ENCODE measurements around the gene MAPK14.
"Not testable (repeated sequence)": the region's sequence is repeated elsewhere in the genome, so short reads cannot be mapped to it uniquely, and the experiment has no call there.

Gene MAPK14

DNA sequence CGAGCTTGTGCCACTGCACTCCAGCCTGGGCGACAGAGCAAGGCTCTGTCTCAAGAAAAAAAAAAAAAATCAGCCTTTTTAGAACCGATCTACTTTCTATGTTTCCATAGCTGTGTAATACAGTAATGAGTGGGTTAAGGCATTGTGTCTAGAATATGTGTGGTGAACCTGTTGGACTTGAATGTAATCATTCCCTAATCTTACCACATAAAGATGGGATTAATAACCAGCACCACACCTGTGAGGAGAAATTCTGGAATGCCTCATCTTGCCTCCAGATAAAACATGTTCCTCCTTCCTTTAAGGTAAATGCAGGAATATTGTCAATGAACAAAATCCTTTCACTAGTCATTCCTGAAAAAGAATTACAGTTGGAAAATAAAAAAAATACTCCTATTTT lies 43.7 kb downstream of the MAPK14 start:
- no peak for DNase-seq

DNA sequence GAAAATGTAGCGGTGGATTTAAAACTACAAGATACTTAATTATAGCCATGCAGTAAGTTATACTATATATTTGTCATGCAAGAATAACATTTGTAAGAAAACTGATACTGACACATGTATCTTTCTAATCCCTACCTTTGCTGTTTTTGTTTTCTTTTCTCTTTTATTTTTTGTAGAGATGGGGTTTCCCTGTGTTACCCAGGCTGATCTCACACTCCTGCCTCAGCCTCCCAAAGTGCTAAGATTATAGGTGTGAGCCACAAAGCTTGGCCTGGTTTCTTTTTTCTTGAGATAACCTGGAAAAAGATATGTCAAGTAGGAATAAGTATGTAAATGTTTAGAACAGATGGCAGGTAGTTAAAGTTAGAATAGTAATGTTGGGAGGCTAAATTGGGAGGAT lies 44.1 kb downstream of the MAPK14 start:
- DNase-seq: no peak

DNA sequence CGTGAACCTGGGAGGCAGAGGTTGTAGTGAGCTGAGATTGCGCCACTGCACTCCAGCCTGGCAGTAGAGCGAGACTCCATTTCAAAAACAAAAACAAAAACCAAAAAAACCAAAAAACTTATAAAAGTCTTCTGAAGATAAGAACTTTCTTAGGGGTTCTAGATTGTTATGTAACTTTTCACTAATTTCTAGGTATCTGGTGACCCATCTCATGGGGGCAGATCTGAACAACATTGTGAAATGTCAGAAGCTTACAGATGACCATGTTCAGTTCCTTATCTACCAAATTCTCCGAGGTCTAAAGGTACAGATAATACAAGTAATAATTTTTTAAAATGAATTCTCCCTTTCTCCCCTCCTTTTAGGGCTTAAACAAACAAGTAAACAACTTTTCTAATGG lies 45.1 kb downstream of the MAPK14 start:
- DNase-seq: no peak

DNA sequence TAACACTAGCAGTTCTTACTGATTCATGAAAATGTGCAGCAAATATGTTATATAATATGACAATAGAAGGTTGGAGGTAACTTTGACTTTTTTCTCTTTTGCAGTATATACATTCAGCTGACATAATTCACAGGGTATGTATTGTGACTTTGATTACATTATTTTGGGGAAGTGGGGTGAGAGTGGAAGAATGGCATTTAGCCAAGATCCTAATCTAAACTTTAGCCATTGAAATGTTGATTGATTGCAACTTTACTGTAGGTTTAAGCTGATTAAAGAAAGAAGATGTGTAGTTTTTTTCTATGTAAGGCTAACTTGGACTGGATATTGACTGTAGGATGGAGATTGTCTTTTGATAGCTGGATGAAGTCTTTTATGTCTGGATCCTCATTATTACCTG lies 46.0 kb downstream of the MAPK14 start:
- DNase-seq: no peak

DNA sequence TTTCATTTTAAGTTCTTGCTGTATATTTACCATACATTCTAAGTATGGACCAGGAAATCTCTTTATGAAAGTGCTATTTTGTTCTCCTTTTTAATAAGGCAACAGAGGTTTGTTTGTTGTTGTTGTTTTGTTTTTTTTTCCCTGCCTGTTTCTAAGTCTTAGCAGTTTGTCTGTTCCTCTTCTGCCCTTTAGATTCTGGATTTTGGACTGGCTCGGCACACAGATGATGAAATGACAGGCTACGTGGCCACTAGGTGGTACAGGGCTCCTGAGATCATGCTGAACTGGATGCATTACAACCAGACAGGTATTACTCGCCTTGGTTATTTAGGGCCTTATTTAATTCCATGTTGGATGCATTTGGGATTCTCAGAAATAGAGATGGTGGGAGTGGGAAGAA lies 48.0 kb downstream of the MAPK14 start:
- DNase-seq: no peak

DNA sequence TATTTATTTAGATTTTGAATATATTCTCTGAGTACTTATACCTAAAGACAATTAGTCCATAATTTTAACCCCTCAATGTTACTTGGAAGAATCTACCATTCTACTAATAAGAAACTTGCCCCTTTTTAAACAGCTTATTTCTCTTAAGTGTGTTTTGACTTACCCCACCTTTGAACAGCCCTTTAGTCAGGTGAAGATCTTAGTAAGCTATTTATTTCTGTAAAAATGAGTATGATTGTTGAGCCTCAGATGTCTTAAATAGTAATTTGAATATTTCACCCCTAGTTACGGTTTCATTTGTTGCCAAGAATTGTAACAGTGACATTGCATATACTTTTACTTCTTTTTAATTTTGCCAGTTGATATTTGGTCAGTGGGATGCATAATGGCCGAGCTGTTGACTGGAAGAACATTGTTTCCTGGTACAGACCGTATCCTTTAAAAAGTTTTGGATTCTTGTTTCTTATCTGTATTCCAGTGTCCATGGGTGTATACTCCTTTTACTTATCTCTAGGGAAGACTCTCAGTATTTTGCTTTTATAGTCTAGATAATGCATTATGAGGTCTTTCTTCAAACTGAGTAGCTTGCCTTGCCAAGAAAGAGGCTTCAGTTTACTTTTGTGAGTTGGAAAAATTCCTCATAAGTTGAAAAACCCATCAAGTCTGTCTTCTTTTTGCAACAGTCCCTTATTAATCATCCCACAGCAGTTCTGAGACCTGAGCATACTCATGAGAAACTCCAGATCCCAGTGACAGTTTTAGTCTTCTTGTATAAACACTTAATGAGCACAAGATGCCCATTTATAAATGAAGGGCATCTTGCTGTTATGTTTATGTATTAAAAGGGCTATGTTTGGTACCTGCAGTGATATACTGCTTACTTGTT lies 48.8 kb downstream of the MAPK14 start:
- DNase-seq: no peak

DNA sequence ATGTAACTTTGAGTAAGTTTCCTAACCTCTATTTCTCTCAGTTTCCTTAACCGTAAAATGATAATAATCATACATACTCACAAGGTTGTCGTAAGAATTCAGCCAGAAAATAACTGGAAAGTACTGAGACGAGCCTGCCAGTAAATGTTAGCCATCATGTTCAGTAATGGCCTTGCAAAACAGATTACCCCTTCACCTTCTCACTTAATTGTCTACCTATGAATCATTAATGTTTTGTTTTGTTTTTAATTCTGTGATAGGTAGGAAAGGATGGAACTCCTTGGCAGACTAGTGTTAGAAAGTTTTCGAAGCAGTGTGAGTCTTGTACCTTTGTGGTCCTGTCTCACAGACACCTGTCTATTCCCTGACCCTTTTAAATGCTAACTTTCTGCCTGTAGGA lies 50.6 kb downstream of the MAPK14 start:
- no peak for DNase-seq

DNA sequence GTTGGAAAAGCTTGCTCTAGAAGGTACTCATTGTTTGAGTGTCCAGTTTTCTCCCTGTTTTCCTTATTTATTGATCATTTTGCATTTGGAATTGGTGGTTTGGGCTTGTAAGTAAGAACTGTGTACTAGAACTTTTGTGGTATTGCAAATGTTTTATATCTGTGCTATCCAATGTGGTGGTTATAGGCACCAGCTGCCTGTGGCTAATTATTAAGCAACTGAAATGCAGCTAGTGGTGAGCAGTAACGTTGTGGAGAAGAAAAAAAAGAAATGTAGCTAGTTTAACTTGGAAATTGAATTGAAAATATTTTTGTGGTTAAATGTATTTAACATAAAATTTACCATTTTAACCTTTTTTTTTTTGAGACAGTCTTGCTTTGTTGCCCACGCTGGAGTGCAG lies 52.0 kb downstream of the MAPK14 start:
- no peak for DNase-seq

DNA sequence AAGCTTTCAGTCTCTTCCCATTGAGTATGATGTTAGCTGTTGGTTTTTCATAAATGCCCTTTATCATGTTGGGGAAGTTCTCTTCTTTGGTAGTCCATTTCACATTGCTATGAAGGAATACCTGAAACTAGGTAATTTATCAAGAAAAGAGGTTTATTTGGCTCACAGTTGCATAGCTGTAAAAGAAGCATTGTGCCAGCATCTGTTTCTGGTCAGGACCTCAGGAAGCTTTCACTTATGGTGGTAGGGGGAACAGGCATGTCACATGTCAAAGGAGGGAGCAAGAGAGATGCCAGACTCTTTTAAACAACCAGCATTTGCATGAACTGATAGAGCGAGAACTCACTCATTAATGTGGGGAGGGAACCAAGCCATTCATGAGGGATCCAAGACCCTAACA lies 54.7 kb downstream of the MAPK14 start:
- DNase-seq: no peak

DNA sequence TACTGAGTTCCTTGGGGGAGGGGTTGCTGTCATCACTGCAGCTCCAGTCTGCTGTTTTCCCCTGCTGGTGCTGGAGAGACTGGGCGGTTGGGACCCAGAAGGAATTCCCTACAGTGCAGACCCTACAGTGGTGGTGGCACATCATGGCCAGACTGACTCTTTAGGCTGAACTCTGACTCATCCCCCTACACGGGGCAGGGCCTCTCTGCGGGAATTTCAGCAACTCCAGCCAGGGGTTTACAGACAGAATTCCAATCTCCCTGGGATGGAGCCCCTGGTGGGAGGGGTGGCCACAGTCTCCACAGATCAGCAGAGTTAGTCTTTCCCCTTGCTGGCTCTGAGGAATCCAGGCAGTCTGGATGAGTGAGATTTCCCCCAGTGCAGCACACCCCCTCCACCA lies 55.8 kb downstream of the MAPK14 start:
- no peak for DNase-seq

DNA sequence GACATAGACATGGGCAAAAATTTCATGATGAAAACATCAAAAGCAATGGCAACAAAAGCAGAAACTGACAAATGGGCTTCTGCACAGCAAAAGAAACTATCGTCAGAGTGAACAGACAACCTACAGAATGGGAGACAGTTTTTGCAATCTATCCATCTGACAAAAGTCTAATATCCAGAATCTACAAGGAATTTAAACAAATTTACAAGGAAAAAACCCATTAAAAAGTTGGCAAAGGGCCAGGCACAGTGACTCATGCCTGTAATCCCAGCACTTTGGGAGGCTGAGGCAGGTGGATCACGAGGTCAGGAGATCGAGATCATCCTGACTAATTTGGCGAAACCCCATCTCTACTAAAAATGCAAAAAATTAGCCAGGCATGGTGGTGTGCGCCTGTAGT lies 60.6 kb downstream of the MAPK14 start:
- not testable (repeated sequence) for DNase-seq

DNA sequence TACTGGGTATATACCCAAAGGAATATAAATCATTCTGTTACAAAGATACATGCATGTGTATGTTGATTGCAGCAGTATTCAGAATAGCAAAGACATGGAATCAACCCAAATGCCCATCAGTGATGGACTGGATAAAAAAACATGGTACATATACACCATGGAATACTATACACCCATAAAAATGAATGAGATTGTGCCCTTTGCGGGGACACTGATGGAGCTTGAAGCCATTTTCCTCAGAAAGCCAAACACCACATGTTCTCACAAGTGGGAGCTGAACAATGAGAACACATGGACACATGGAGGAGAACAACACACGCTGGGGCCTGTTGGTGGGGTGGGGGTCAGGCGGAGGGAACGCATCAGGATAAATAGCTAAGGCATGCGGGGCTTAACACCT lies 61.4 kb downstream of the MAPK14 start:
- DNase-seq: no peak

DNA sequence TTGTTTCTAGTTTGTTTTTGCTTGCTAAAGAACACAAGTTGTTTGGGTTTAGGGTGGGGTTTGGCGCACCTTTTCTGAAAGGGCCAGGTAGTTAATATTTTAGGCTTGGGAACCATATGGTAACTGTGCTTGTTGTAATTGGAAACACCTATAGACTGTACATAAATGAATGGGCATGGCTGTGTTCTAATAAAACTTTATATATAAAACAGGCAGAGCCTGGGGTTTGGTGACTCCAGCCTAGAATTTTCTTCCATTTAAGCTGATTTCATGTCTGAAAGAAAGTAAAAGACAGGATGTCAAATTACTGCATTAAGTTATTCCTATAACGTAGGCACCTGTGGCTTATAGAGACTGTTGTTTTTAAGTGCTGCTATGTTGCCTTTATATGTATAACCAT lies 66.6 kb downstream of the MAPK14 start:
- DNase-seq: no peak

DNA sequence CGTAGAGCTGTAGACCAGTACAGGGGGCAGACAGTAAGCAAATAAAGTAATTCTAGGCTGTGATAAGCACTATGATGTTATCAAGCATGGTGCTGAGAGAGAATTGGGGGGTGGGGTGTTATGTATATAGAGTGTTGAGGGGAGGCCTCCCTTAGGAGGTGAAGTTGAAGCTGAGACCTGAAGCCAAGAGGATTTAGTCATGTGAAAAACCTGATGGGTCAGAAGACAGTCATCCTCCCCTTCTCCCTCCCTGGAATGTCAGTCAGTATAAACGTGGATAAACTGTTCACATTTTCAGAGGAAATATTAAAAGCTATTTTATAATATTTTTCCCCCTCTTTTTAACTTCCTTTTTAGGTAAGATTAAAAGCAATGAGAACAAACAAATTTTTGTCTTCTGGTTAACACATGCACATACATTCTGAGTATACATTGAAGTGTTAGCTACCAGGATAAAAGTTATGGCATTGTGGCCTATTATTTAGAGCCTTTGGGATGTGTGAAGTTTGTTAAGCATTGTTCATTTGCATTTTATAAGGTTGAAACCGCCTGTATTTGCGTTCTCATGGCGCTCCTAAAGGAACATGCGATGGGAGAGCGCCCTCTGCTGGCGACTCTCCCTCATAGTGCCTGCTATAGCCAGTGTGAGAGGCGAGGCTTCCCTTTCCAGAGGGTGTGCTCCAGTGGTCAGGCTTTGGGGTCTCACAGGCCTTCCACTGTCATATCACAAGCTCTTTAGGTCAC lies 67.3 kb downstream of the MAPK14 start:
- DNase-seq: peak; percentile 50

DNA sequence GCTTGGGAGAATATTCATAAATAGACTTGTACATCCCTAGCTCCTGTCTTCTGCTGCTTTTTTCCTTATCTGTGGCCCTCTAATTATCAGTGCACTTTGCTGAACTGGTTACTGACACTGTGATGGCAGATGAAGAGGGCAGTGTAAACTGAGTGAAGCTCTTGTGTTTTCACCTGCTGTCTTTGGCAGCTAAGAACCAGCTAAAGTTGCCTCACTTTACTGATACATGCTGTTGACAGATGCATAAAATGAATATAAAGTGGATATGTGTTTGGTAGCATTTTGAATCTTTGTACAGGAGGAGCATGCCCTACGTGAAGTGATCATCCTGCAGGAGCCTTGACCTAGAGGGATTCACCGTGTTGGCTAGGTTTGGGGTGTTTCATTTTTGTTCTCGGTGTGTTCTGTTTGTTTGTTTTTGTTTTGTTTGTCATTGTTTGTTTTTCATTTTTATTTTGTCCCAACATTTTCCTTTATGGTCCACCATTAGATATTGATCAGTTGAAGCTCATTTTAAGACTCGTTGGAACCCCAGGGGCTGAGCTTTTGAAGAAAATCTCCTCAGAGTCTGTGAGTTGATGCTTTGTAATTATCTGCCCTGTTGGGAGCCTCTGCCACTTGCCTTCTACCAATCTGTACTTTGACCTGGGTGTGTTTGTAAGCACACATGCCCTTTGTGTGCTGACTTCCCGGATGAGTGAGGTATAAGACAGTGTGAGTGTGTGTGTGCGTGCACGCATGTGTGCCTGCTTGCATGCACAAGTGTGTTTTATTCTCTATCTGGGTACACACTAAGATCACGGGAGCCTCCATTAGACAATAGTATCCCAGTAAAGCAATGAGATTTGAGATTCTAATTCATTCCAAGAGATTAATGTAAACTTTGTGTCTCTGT lies 68.1 kb downstream of the MAPK14 start:
- no peak for DNase-seq

DNA sequence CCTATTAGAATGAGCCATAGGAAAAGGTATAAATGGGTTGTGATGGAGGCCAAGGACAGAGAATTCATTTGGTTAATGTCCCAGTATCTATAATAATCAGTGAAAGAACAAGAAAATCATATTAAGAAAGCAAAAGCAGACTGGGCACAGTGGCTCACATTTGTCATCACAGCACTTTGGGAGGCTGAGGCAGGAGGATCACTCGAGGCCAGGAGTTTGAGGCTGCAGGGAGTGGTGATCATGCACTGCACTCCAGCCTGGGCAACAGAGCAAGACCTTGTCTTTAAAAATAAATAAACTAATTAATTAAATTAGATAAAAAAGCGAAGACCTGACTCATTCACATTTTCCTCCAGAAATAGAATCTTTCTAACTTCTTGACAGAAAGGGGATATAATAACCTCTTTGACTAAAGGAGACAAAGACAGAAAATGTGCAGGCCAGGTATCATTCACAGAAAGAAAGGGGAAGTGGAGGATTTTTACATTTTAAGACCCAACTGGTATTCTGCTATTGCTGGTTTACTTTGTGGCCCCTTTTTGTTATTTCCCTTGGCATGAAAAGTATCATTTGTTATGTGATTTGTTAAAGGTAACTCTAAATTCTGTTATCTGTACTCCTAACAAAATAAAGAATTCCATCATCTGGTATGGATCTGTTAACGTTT lies 70.8 kb downstream of the MAPK14 start:
- no peak for DNase-seq

DNA sequence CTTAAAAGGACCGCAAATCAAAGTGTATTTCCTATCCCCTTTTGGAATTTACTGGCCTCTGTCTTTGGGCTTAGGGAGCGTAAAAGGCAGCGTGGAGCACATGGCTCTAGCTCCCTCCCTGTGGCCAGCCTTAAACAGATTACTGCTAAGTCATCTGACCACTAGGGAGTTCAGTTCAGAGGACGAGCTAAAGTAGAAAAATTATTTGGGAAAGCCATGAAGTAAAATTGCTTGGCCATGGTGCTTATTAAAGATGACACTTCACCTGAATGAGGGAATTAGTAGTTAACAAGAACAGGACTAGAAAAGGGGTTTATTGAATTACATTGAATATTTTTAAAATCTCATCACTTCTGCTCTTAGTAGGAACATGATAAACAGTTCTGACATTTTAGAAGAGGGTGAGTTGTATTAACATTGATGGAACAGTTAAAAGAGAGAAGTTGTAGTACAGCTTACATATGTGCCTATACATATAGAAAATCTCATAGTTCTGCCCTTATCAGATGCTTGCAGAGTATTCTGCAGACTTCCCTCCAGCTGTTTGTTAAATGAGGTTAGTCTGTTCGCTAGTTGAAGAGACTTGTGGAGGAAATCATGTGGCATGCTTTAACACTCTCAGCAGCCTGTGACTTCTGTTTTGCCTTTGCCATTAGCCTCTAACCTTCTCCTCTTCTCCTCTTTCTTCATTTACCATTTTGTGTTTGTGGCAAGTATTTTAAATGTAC lies 71.5 kb downstream of the MAPK14 start:
- DNase-seq: no peak

DNA sequence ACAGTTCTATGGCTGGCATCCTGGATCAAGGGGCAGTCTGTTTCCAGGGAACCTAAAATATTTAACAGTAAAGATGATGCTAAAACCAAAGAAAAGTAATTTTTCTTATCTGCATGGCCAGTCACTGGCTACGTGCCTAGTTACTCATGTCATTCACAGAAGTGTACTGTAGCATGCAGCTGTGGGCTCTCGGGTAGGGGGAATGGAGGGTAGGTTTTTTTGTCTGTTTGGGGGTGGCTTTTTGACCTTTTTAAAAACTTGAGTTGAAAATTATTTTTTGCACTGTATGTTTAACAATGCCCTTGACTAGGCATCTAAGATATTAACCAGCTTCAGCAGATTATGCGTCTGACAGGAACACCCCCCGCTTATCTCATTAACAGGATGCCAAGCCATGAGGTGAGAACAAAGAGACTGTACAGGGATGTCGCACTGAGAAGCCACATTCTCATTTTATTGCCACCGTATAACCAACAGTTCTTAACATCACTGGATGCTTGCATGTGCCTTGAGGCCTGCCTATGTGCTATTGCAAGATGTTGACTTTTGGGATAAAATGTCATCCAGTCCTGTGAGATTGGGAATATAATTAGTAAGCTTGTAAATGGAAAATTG lies 72.4 kb downstream of the MAPK14 start:
- no peak for DNase-seq

DNA sequence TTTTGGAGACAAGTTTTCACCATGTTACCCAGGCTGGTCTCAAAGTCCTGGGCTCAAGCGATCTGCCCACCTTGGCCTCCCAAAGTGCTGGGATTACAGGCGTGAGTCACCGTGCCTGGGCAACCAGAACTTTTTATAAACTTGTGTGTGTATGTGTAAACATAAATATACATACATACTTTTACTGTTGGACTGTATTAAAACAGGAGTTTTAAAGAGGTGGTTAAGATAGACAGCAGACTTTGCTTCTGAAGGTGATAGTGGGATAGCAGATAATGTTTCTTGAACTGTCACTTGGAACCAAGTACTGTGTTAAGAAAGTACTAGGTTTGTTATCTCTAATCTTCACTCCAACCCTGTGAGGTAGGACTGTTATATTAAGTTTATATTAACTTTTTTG lies 74.1 kb downstream of the MAPK14 start:
- no peak for DNase-seq

DNA sequence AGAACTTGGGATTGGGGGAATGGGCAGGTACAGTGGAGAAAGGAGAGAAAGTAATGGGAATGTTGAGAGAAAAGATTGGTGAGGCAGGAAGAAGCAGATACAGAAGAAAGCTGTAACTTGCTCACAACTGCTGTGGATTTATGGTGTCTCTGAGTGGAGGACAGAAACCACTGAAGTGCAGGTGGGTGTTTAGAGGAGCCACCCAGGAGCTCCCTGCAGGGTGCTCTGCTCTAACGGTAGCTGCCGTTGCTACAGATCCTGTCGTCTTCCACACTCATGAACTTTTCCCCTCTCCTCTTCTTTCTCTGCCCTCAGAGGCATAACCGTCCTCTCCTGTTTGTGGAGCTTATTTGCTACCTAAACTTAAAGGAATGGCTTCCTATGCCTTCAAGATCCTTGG lies 75.2 kb downstream of the MAPK14 start:
- DNase-seq: no peak

DNA sequence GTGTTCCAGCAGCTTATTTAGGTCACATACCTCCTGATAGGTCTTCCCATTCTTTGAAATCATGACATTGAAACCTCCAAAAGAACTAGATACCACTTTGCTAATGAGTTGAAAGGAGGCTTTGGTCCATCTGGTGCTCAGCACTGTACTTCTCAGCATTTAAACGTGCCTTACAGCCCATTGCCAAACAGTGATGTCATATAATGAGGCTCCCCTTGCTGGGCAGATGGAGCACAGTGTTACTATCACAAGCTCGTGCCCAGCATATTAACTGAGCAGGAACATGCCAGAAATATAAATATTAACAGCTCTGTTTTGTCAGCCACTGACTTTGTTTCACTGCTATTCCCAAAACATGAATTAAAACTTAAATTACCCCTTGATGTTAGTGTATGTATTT lies 77.2 kb downstream of the MAPK14 start:
- DNase-seq: peak; percentile 71

DNA sequence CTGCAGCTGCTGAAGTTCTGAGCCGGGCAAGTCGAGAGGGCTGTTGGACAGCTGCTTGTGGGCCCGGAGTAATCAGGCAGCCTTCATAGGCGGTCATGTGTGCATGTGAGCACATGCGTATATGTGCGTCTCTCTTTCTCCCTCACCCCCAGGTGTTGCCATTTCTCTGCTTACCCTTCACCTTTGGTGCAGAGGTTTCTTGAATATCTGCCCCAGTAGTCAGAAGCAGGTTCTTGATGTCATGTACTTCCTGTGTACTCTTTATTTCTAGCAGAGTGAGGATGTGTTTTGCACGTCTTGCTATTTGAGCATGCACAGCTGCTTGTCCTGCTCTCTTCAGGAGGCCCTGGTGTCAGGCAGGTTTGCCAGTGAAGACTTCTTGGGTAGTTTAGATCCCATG lies 81.5 kb downstream of the MAPK14 start:
- no peak for DNase-seq

Data from NCI-H2171 (cell line).